Hindlimb muscle (tissue), 1 donor: Measurements from ENCODE around the gene PACSIN2. TPM values are rescaled to one million over a fixed set of nuclear protein-coding genes. Genes with fewer than 3 reads are reported as not detected.
"Not testable (repeated sequence)": the region's sequence is repeated elsewhere in the genome, so short reads cannot be mapped to it uniquely, and the experiment has no call there.

Experiments used
- DNase-seq: peaks from one replicate; pipeline ENCODE4 v3.0.0-alpha.2; 2013
- polyA plus RNA-seq: library from polyadenylated mRNA; unstranded; fragments of 120-200 nt; gene quantifications from one replicate; pipeline ENCODE4 v1.2.1, GENCODE V29; 2013; ENCODE audit not compliant: insufficient read length

Gene PACSIN2
- polyA plus RNA-seq, 1 donor: 28.9 TPM

- DNase-seq: no peak
Measured at GRCh38 chr22:42922374-42923191, 92.4 kb downstream of the PACSIN2 start.

GRCh38 chr22:42920101-42920820 is 94.7 kb downstream of the PACSIN2 start:
- DNase-seq: no peak

- DNase-seq: no peak
Measured at GRCh38 chr22:42919199-42919598, 95.8 kb downstream of the PACSIN2 start.

GRCh38 chr22:42918500-42918899 is 96.4 kb downstream of the PACSIN2 start:
- no peak for DNase-seq

- not testable (repeated sequence) for DNase-seq
Measured at GRCh38 chr22:42917358-42917757, 97.6 kb downstream of the PACSIN2 start.

GRCh38 chr22:42915980-42916765 is 98.8 kb downstream of the PACSIN2 start:
- no peak for DNase-seq

GRCh38 chr22:42914511-42915076 is 100.4 kb downstream of the PACSIN2 start:
- no peak for DNase-seq

GRCh38 chr22:42913874-42914510 is 101.0 kb downstream of the PACSIN2 start:
- no peak for DNase-seq

GRCh38 chr22:42912059-42912458 is 102.9 kb downstream of the PACSIN2 start:
- DNase-seq: no peak

- DNase-seq: no peak
Measured at GRCh38 chr22:42910221-42910942, 104.6 kb downstream of the PACSIN2 start.

- no peak for DNase-seq
Measured at GRCh38 chr22:42909363-42910058, 105.4 kb downstream of the PACSIN2 start.

- no peak for DNase-seq
Measured at GRCh38 chr22:42908374-42908746, 106.6 kb downstream of the PACSIN2 start.

GRCh38 chr22:42907404-42908373 is 107.3 kb downstream of the PACSIN2 start:
- DNase-seq: peak; percentile 58

GRCh38 chr22:42906605-42907348 is 108.2 kb downstream of the PACSIN2 start:
- DNase-seq: no peak

- DNase-seq: no peak
Measured at GRCh38 chr22:42905702-42906183, 109.2 kb downstream of the PACSIN2 start.

- DNase-seq: no peak
Measured at GRCh38 chr22:42905217-42905616, 109.7 kb downstream of the PACSIN2 start.

GRCh38 chr22:42904050-42904449 is 110.9 kb downstream of the PACSIN2 start:
- no peak for DNase-seq

GRCh38 chr22:42902875-42903510 is 112.0 kb downstream of the PACSIN2 start:
- DNase-seq: peak; percentile 67
